ENCODE results near the gene CLNK. TPM values are rescaled to one million over a fixed set of nuclear protein-coding genes. Genes with fewer than 3 reads are reported as not detected.

Gene CLNK
- total RNA-seq, 4 donors from 2014 or later: 0.17 to 1.3 (median 0.45) TPM; not detected in 1

- no peak overlapping the region for H3K4me3 ChIP-seq (ENCODE audit: low read depth, poor library complexity, severe bottlenecking)
- intact Hi-C loops (cut with DNase I; ENCODE audit: low total_unique reads): no loop called here
- 89 to 93% methylated on average over 6 of the region's 6 CpGs for WGBS, 2 donors
- TF ChIP-seq POLR2A (IDR thresholded peaks at IDR 0.05): no peak
- no peak for TF ChIP-seq CTCF (IDR thresholded peaks at IDR 0.05)
- DNase-seq (ENCODE audit: low spot score in 2 of 2): no peak
Measured at GRCh38 chr4:10454726-10455125, 229.8 kb downstream of the CLNK start.

DNA sequence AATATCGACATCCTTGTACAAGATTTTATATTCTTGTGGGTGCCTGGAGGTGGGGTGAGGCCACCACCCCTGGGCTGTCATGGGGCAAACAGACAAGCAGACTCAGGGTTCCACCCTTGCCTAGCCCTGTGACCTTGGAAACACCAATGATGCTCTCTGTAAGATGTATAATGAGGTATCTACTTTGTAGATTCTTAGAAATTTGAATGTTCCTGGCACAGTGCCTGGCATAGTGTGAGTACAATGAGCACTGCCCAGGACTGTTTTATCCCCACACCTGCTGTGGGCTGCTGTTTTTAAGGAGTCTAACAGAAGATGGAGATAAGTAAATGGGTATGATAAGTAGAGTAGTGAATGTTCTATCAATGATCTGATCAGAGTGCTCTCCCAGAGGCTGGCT lies 230.4 kb downstream of the CLNK start:
- TF ChIP-seq CTCF (IDR thresholded peaks at IDR 0.05) (no peak), POLR2A (IDR thresholded peaks at IDR 0.05) (no peak)
- WGBS, 2 donors: 71 to 87% methylated on average over 1 of the region's 1 CpG
- no peak overlapping the region for H3K4me3 ChIP-seq (ENCODE audit: low read depth, poor library complexity, severe bottlenecking)
- DNase-seq (ENCODE audit: low spot score in 2 of 2): no peak
- intact Hi-C loops (cut with DNase I; ENCODE audit: low total_unique reads): no loop called here

DNA sequence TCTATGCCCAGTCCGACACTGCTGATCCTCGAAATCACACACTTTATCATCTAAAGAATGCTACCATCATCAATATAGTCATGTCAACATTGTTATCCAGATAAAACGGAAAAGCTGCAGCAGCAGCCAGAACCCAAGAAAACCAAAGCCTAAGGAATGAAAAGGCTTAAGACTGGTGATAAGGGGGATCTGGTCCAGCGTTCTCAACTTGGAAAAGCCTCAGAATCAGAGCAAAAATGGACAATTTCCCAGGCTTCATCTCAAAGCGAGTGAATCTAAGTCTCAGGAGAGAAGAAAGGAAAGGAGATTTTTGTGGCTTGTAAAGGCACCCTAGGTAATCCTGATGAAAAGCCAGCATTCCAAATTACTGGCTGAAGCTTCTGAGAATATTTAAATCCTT lies 235.6 kb downstream of the CLNK start:
- TF ChIP-seq POLR2A (IDR thresholded peaks at IDR 0.05): no peak
- TF ChIP-seq CTCF (IDR thresholded peaks at IDR 0.05): no peak
- intact Hi-C loops (cut with DNase I; ENCODE audit: low total_unique reads): no loop called here
- no peak overlapping the region for H3K4me3 ChIP-seq (ENCODE audit: low read depth, poor library complexity, severe bottlenecking)
- no peak for DNase-seq (ENCODE audit: low spot score in 2 of 2)
- WGBS, 2 donors: 95 to 97% methylated on average over 5 of the region's 5 CpGs

DNA sequence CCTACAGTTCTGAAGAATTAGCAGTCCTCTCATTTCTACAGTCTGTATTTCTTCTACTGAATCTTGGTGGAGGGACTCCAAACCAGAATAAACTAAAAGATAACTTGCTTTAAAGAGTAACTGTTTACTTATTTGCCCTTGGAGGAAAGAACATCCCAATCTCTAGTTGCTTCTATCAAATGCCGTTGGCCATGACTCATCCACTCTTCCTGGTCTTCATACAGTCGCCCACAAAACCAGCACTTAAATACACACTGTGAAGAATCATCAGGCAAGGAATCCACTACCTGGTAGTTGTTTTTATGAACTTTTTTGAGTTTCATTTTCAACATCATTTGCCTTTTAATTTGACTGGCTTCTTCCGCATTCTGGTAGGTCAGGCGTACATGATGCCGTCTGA lies 241.6 kb downstream of the CLNK start:
- intact Hi-C loops (cut with DNase I; ENCODE audit: low total_unique reads): no loop called here
- no peak for TF ChIP-seq POLR2A (IDR thresholded peaks at IDR 0.05)
- no peak for TF ChIP-seq CTCF (IDR thresholded peaks at IDR 0.05)
- H3K4me3 ChIP-seq (ENCODE audit: low read depth, poor library complexity, severe bottlenecking): no peak overlapping the region
- no peak for DNase-seq (ENCODE audit: low spot score in 2 of 2)
- 93 to 96% methylated on average over 5 of the region's 5 CpGs for WGBS, 2 donors

DNA sequence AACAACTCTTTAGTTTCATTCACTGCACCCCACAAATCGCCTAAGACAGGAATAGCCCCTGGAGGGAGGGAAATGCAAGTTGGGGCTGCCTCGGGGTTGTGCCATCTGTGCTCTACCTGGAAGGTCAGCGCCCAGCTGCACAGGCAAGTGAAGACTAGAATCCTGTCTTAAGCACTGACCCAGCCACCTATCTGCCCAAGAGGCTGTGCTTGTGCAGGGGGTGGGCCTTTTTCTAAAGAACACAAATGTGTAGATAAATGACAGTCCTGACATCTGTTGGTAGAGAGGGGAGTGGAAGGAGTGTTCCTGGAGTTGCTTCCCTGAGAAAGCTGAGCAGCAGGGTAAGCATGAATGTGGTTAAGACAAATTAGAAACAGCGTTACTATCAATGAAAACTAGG lies 243.1 kb downstream of the CLNK start:
- H3K4me3 ChIP-seq (ENCODE audit: low read depth, poor library complexity, severe bottlenecking): no peak overlapping the region
- WGBS, 2 donors: 61 to 76% methylated on average over 4 of the region's 4 CpGs
- no peak for DNase-seq (ENCODE audit: low spot score in 2 of 2)
- intact Hi-C loops (cut with DNase I; ENCODE audit: low total_unique reads): no loop called here
- no peak for TF ChIP-seq CTCF (IDR thresholded peaks at IDR 0.05)
- TF ChIP-seq POLR2A (IDR thresholded peaks at IDR 0.05): no peak

- intact Hi-C loops (cut with DNase I; ENCODE audit: low total_unique reads): no loop called here
- H3K4me3 ChIP-seq (ENCODE audit: low read depth, poor library complexity, severe bottlenecking): no peak overlapping the region
- 36 to 39% methylated on average over 1 of the region's 1 CpG for WGBS, 2 donors
- DNase-seq (ENCODE audit: low spot score in 2 of 2): no peak
- TF ChIP-seq CTCF (IDR thresholded peaks at IDR 0.05) (no peak), POLR2A (IDR thresholded peaks at IDR 0.05) (no peak)
Measured at GRCh38 chr4:10438924-10439323, 245.6 kb downstream of the CLNK start.

All from lower leg skin (tissue), 4 donors.